Neutrophil (primary cell): ENCODE results near the gene EIF4ENIF1.

Experiments
- H3K27ac ChIP-seq: fragments of 200-600 bp; sonication (generic); 2 replicates; pipeline ENCODE4 v1.5.1; 2016; ENCODE audit warnings: mild to moderate bottlenecking, moderate library complexity
- H3K27me3 ChIP-seq: fragments of 200-600 bp; sonication (generic); 2 replicates; pipeline ENCODE4 v1.6.0; 2016; ENCODE audit warnings: mild to moderate bottlenecking
- H3K36me3 ChIP-seq: fragments of 200-600 bp; sonication (generic); 2 replicates; pipeline ENCODE4 v1.5.1; 2017
- H3K4me1 ChIP-seq, 2 experiments: fragments of 200-600 bp in 1 of 2; sonication (generic) in 1 of 2; 1 replicate in 1 of 2; 2 replicates in 1 of 2; pipeline versions ENCODE4 v1.5.1 to v1.6.1; 2013 to 2016; ENCODE audit warnings: low read depth in 1 of 2, low read length in 1 of 2, mild to moderate bottlenecking in 1 of 2, moderate library complexity in 1 of 2; ENCODE audit not compliant: control insufficient read depth in 1 of 2, insufficient read depth in 1 of 2
- H3K4me3 ChIP-seq, 2 experiments: fragments of 200-600 bp in 1 of 2; sonication (generic) in 1 of 2; 1 replicate in 1 of 2; 2 replicates in 1 of 2; pipeline ENCODE4 v1.5.1; 2013 to 2016; ENCODE audit warnings: low read depth in 1 of 2, low read length in 1 of 2, mild to moderate bottlenecking in 1 of 2, moderate library complexity in 1 of 2
- H3K9me3 ChIP-seq: fragments of 200-600 bp; sonication (generic); 2 replicates; pipeline ENCODE4 v1.5.1; 2016
- CTCF ChIP-seq: fragments of 200-600 bp; sonication (generic); IDR thresholded peaks from 2 replicates; pipeline ENCODE4 v1.5.1; 2016; ENCODE audit warnings: antibody characterized with exemption

EIF4ENIF1 gene

DNA sequence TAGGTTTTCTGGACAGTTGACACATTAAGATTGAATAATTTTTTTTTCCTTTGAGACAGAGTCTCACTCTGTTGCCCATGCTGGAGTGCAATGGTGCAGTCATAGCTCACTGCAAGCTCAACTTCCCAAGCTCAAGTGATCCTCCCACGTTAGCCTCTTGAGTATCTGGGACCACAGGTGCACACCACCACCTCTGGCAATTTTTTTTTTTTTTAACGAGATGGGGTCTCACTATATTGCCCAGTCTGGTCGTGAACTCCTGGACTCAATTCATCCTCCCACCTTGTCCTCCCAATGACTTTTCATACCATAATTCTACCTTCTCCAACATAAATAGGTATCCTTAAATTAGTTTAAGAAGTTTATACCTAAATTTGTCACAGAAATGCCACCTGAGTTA lies 8.5 kb downstream of the EIF4ENIF1 start:
- Histone ChIP-seq H3K4me3 (no peak overlapping the region), H3K36me3 (peaks cover 33% of the 10 kb centered on the region), H3K4me1 (peaks cover 28 to 35% of the 10 kb centered on the region in 2 experiments), H3K27ac (no peak overlapping the region), H3K27me3 (no peaks in the 10 kb centered on the region), H3K9me3 (no peaks in the 10 kb centered on the region)
- no peak for TF ChIP-seq CTCF

GRCh38 chr22:31477329-31477728 lies 12.3 kb downstream of the EIF4ENIF1 start:
- Histone ChIP-seq H3K4me3 (no peak overlapping the region), H3K4me1 (peaks cover 63 to 67% of the 10 kb centered on the region in 2 experiments), H3K27me3 (no peaks in the 10 kb centered on the region), H3K9me3 (no peaks in the 10 kb centered on the region), H3K27ac (no peak overlapping the region), H3K36me3 (peaks cover 11% of the 10 kb centered on the region)
- TF ChIP-seq CTCF: no peak

- TF ChIP-seq CTCF: no peak
- Histone ChIP-seq H3K27me3 (no peaks in the 10 kb centered on the region), H3K9me3 (no peaks in the 10 kb centered on the region), H3K4me1 (peaks cover 62 to 67% of the 10 kb centered on the region in 2 experiments), H3K36me3 (no peaks in the 10 kb centered on the region), H3K27ac (peak overlapping the region; percentile 80), H3K4me3 (no peak overlapping the region)
Measured at GRCh38 chr22:31475800-31476199, 13.8 kb downstream of the EIF4ENIF1 start.

- Histone ChIP-seq H3K4me1 (peaks cover 54 to 56% of the 10 kb centered on the region in 2 experiments), H3K36me3 (no peaks in the 10 kb centered on the region), H3K27me3 (no peaks in the 10 kb centered on the region), H3K4me3 (no peak overlapping the region), H3K9me3 (no peaks in the 10 kb centered on the region), H3K27ac (peak overlapping the region; percentile 80)
- TF ChIP-seq CTCF: no peak
Measured at GRCh38 chr22:31474743-31475142, 14.9 kb downstream of the EIF4ENIF1 start.

GRCh38 chr22:31465307-31465706 lies 24.3 kb downstream of the EIF4ENIF1 start:
- Histone ChIP-seq H3K4me1 (peaks cover 3 to 16% of the 10 kb centered on the region in 2 experiments), H3K27me3 (no peaks in the 10 kb centered on the region), H3K27ac (no peak overlapping the region), H3K9me3 (no peaks in the 10 kb centered on the region), H3K36me3 (peaks cover 62% of the 10 kb centered on the region), H3K4me3 (no peak overlapping the region)
- no peak for TF ChIP-seq CTCF

GRCh38 chr22:31461699-31462098 lies 27.9 kb downstream of the EIF4ENIF1 start:
- peaks cover 61% of the 10 kb centered on the region for H3K36me3 ChIP-seq
- TF ChIP-seq CTCF: no peak
- no peaks in the 10 kb centered on the region for H3K27me3 ChIP-seq
- peaks cover 5 to 17% of the 10 kb centered on the region in 2 experiments for H3K4me1 ChIP-seq
- no peaks in the 10 kb centered on the region for H3K9me3 ChIP-seq
- H3K27ac ChIP-seq: no peak overlapping the region
- no peak overlapping the region for H3K4me3 ChIP-seq
